Omental fat pad (tissue), 4 donors: ENCODE measurements around the gene LINGO3. TPM values are rescaled to one million over a fixed set of nuclear protein-coding genes. Genes with fewer than 3 reads are reported as not detected.

Experiments used
- ATAC-seq: fragments of 150-250 bp; one replicate; pipeline ENCODE4 v1.9.1; 2016; ENCODE audit warnings: mild to moderate bottlenecking, moderate library complexity; ENCODE audit not compliant: low FRiP score
- DNase-seq: peaks from one replicate; pipeline ENCODE4 v3.0.0-alpha.2; 2019; ENCODE audit warnings: low spot score
- total RNA-seq, 4 donors: library from RNA; depleted of rRNA; stranded (reverse); fragments of >200 nt; gene quantifications; one replicate each; pipeline ENCODE4 v1.1.0, GENCODE V29; 2016
- TF ChIP-seq, protein P1 (sequence below), 3 donors: fragments of 450-650 bp; IDR thresholded peaks; one replicate each; pipeline ENCODE4 v1.5.1; 2016 to 2017; ENCODE audit warnings: antibody characterized with exemption in 3 of 3, mild to moderate bottlenecking in 3 of 3, moderate library complexity in 2 of 3

Gene LINGO3
- total RNA-seq, 4 donors from 2014 or later, result 0.19 TPM; not detected in 3

DNA sequence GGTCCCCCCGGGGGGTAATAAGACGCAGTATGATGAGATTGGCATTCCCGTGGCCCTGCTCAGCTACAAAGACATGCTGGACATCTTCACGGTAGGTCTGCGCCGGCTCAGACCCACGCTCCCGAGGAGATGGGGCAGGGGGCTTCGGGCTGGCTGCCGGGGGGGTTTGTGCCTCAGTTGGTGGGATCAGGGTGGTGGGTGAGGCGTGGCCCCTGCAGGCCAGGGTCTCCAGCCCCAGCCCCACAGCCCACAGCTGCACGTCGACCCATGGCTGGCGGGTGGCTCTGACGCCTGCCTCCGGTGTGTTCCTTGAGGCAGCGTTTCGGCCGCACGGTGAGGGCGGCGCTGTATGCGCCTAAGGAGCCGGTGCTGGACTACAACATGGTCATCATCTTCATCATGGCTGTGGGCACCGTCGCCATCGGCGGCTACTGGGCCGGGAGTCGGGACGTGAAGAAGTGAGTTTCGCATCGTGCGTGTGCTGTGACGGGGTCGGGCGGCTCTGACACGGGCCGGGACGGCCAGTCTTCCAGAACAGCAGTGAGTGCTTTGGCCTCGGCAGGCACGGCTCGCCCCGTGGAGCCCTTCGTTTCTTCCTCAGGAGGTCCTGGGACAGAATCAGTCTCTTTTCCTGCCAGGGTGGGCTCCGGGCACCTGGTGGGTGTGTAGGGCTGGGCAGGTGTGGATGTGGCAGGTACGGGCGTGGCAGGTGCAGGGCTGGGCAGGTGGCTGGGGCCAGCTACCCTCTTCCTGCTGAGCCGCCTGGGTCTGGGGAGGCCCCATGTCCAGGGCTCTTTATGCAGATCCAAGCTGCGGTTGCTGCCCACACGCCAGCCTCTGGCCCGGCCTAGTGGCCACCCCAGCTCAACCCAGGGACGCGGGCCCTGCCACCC lies 31.0 kb upstream of the LINGO3 start:
- DNase-seq (no peak), ATAC-seq (no peak)
- TF ChIP-seq, protein P1, sequence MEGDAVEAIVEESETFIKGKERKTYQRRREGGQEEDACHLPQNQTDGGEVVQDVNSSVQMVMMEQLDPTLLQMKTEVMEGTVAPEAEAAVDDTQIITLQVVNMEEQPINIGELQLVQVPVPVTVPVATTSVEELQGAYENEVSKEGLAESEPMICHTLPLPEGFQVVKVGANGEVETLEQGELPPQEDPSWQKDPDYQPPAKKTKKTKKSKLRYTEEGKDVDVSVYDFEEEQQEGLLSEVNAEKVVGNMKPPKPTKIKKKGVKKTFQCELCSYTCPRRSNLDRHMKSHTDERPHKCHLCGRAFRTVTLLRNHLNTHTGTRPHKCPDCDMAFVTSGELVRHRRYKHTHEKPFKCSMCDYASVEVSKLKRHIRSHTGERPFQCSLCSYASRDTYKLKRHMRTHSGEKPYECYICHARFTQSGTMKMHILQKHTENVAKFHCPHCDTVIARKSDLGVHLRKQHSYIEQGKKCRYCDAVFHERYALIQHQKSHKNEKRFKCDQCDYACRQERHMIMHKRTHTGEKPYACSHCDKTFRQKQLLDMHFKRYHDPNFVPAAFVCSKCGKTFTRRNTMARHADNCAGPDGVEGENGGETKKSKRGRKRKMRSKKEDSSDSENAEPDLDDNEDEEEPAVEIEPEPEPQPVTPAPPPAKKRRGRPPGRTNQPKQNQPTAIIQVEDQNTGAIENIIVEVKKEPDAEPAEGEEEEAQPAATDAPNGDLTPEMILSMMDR (IDR thresholded peaks at IDR 0.05), result no peak

DNA sequence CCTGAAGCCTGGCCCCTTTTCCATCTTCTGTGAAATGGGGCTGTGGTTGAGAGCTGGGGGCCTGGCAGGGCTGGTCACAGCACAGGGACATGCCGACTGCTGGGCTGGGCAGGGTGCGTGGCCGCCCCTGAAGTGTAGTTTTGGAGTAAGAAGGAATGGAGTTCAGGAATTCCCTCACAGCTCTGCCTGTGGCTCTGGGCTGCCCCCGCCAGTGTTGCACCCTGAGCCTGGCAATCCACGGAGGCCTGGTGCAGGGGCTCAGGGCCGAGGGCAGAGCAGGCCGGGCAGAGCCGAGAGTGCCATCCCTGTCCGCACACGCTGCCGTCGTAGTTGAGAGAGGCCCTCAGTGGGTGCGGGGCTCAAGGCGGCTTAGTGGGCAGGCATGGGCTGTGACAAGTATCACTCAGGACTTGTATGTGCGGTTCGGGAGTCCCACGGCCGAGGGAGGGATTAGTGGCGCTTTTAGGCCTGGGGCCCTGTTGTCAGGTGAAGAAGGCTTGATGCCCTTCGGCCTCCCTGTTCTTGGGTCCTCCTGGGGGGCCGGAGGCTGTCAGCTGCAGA lies 30.2 kb upstream of the LINGO3 start:
- ATAC-seq (no peak), DNase-seq (no peak)
- TF ChIP-seq, protein P1 (IDR thresholded peaks at IDR 0.05), result no peak

DNA sequence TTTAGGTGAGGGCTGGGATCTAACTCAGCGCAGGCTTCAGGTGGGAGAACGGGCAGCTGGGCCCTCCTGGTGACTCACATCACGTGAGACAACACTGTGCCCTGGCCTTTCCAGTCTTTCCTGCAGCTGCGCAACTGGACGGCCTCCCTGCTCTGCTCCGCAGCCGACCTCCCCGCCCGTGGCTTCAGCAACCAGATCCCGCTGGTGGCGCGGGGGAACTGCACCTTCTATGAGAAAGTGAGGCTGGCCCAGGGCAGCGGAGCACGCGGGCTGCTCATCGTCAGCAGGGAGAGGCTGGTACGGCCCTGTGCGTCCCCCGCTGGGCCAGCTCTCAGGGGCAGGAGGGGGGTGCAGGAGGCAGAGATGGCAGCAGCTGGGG lies 29.4 kb upstream of the LINGO3 start:
- TF ChIP-seq, protein P1 (IDR thresholded peaks at IDR 0.05), result no peak
- DNase-seq (no peak), ATAC-seq (no peak)

DNA sequence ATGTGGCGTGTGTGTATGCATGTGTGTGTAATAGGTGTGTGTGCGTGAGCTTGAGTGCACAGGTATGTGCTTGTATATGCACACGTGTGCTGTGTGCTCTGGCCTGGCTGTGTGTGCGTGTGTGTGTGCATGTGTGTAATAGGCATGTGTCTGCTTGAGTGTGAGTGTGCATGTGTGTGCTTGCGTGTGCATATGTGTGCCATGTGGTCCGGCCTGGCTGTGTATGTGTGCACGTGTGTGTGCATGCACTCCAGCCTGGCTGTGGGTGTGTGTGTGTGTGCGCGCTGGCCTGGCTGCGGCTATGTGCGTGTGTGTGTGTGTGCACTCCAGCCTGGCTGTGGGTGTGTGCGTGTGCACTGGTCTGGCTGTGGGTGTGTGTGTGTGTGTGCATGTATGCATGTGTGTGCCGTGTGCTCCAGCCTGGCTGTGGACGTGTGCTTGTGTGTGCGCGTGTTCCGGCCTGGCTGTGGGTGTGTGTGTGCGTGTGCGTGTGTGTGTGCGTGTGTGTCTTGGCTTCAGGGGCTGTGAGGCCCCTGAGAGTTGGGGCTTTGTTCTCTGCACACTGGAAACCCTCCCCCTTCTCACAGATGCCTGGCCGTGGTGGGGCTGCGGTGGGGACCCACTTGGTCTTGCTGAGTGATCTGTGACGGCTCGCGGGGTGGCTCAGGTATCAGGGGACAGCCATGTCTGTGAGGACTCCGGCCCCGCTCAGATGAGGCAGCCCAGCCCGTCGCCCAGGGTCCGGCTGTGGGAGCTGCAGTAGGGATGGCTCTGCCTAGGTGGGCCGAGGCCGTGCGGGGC lies 28.8 kb upstream of the LINGO3 start:
- TF ChIP-seq, protein P1 (IDR thresholded peaks at IDR 0.05), result no peak
- ATAC-seq (no peak), DNase-seq (no peak)

DNA sequence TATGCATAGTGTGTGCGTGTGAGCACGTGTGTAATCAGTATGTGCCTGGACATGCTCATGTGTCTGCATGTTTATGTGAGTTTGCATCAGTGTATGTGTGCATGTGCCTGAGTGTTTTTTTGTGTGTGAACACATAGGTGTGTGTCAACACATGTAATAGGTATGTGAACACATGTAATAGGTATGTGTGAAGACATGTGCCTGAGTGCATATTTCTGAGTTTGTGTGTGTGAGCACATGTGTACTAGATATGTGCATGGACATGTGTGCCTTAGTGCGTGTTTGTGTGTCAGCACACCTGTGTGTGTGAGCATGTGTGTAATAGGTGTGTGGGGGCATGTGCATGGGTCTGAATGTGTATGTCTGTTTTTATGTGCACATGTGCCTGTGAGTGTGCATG lies 27.9 kb upstream of the LINGO3 start:
- ATAC-seq (no peak), DNase-seq (no peak)
- TF ChIP-seq, protein P1 (IDR thresholded peaks at IDR 0.05), result no peak

DNA sequence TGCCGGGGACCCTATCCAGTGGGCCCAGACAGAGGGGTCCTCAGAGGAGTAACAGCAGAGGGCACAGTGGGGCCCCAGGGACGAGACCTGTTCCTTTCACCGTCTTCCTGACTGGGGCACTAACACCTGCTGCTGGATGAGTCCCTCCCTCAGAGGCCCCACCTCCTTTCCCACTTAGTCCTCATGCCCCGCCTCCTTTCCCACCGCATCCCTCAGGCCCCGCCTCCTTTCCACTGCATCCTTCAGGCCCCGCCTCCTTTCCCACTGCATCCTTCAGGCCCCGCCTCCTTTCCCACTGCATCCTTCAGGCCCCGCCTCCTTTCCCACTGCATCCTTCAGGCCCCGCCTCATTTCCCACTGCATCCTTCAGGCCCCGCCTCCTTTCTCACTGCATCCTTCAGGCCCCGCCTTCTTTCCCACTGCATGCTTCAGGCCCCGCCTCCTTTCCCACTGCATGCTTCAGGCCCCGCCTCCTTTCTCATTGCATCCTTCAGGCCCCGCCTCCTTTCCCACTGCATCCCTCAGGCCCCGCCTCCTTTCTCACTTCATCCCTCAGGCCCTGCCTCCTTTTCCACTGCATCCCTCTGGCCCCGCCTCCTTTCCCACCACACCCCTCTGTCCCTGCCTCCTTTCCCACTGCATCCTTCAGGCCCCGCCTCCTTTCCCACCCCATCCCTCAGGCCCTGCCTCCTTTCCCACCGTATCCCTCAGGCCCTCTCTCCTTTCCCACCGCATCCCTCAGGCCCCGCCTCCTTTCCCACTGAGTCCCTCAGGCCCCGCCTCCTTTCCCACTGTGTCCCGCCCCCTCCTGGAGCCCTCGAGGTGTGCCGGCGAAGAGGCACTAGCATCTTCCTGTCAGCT lies 27.3 kb upstream of the LINGO3 start:
- TF ChIP-seq, protein P1 (IDR thresholded peaks at IDR 0.05), result no peak
- DNase-seq (no peak), ATAC-seq (no peak)
